MV-4-11 (cell line): Measurements from ENCODE around the gene NOXO1.

ENCODE experiments used
- DNase-seq: peaks from one replicate; lab custom pipeline; 2025; lab: John Stamatoyannopoulos, UW

NOXO1 gene

GRCh38 chr16:2009791-2010510 is 28.7 kb upstream of the NOXO1 start, which contains the start of gene ZNF598:
Gene ZNF598 (minus strand): TSS chr16:2009821.
- DNase-seq = peak; percentile 79

- DNase-seq = no peak
Observed at GRCh38 chr16:2009164-2009711, 28.0 kb upstream of the NOXO1 start.

- peak; percentile 47 for DNase-seq
Observed at GRCh38 chr16:2008631-2009163, 27.4 kb upstream of the NOXO1 start.

- DNase-seq = peak; percentile 80
Observed at GRCh38 chr16:2008009-2008526, 26.8 kb upstream of the NOXO1 start.

GRCh38 chr16:2007081-2007836 is 26.0 kb upstream of the NOXO1 start:
- DNase-seq = no peak

GRCh38 chr16:2006317-2006716 is 25.0 kb upstream of the NOXO1 start:
- no peak for DNase-seq

- no peak for DNase-seq
Observed at GRCh38 chr16:2005646-2006045, 24.4 kb upstream of the NOXO1 start.

GRCh38 chr16:2004795-2005517 is 23.7 kb upstream of the NOXO1 start:
- DNase-seq = no peak

- peak; percentile 84 for DNase-seq
Observed at GRCh38 chr16:2003827-2004641, 22.8 kb upstream of the NOXO1 start.

- DNase-seq = no peak
Observed at GRCh38 chr16:2003231-2003826, 22.1 kb upstream of the NOXO1 start.

GRCh38 chr16:2002406-2003230 is 21.3 kb upstream of the NOXO1 start:
- DNase-seq = no peak

GRCh38 chr16:2001456-2002355 is 20.4 kb upstream of the NOXO1 start:
- no peak for DNase-seq

- DNase-seq = no peak
Observed at GRCh38 chr16:2001035-2001434, 19.8 kb upstream of the NOXO1 start.

GRCh38 chr16:1999866-2000514 is 18.7 kb upstream of the NOXO1 start:
- no peak for DNase-seq

GRCh38 chr16:1998852-1999801 is 17.9 kb upstream of the NOXO1 start:
- no peak for DNase-seq

GRCh38 chr16:1998360-1998835 is 17.1 kb upstream of the NOXO1 start:
- no peak for DNase-seq
